HG02840 (cell line): Measurements from ENCODE around the gene AUH.

Experiments
- ATAC-seq: cut with Tn5 transposase; IDR thresholded peaks from one replicate; pipeline ENCODE4 v1.9.1; 2021; ENCODE audit warnings: mild to moderate bottlenecking, moderate library complexity, moderate number of reproducible peaks; ENCODE audit not compliant: unreplicated experiment, low FRiP score

AUH gene

GRCh38 chr9:91341258-91341746, 20.4 kb downstream of the AUH start:
- no peak for ATAC-seq

GRCh38 chr9:91340395-91340967, 21.2 kb downstream of the AUH start:
- ATAC-seq, result no peak

GRCh38 chr9:91338681-91339080, 23.0 kb downstream of the AUH start:
- ATAC-seq, result no peak

- ATAC-seq, result no peak
Observed at GRCh38 chr9:91336786-91337185, 24.9 kb downstream of the AUH start.

GRCh38 chr9:91334053-91334452, 27.7 kb downstream of the AUH start:
- ATAC-seq, result no peak

- ATAC-seq, result no peak
Observed at GRCh38 chr9:91333551-91333950, 28.2 kb downstream of the AUH start.

GRCh38 chr9:91332546-91333231, 29.0 kb downstream of the AUH start:
- ATAC-seq, result no peak

- ATAC-seq, result no peak
Observed at GRCh38 chr9:91331849-91332248, 29.9 kb downstream of the AUH start.

GRCh38 chr9:91328186-91328585, 33.5 kb downstream of the AUH start:
- no peak for ATAC-seq

GRCh38 chr9:91321691-91322090, 40.0 kb downstream of the AUH start:
- ATAC-seq, result no peak

- no peak for ATAC-seq
Observed at GRCh38 chr9:91320299-91320698, 41.4 kb downstream of the AUH start.

- ATAC-seq, result no peak
Observed at GRCh38 chr9:91316093-91316492, 45.6 kb downstream of the AUH start.

GRCh38 chr9:91315191-91315590, 46.5 kb downstream of the AUH start:
- ATAC-seq, result no peak

- no peak for ATAC-seq
Observed at GRCh38 chr9:91312717-91313325, 48.9 kb downstream of the AUH start.

- ATAC-seq, result no peak
Observed at GRCh38 chr9:91310037-91310436, 51.7 kb downstream of the AUH start.

GRCh38 chr9:91308191-91308590, 53.5 kb downstream of the AUH start:
- ATAC-seq, result no peak

- no peak for ATAC-seq
Observed at GRCh38 chr9:91307279-91307678, 54.4 kb downstream of the AUH start.

- ATAC-seq, result no peak
Observed at GRCh38 chr9:91306296-91306630, 55.5 kb downstream of the AUH start.

GRCh38 chr9:91305596-91306295, 56.0 kb downstream of the AUH start:
- ATAC-seq, result no peak

GRCh38 chr9:91303741-91304415, 57.8 kb downstream of the AUH start:
- no peak for ATAC-seq

GRCh38 chr9:91302831-91303230, 58.9 kb downstream of the AUH start:
- ATAC-seq, result no peak
